ENCODE results near the gene PGS1. TPM values are rescaled to one million over a fixed set of nuclear protein-coding genes. Genes with fewer than 3 reads are reported as not detected.

Gene PGS1
- total and polyA plus RNA-seq, 2 donors (not counting 1 experiment from before 2014, with no cell fraction given) = 22.4 to 34.5 TPM

DNA sequence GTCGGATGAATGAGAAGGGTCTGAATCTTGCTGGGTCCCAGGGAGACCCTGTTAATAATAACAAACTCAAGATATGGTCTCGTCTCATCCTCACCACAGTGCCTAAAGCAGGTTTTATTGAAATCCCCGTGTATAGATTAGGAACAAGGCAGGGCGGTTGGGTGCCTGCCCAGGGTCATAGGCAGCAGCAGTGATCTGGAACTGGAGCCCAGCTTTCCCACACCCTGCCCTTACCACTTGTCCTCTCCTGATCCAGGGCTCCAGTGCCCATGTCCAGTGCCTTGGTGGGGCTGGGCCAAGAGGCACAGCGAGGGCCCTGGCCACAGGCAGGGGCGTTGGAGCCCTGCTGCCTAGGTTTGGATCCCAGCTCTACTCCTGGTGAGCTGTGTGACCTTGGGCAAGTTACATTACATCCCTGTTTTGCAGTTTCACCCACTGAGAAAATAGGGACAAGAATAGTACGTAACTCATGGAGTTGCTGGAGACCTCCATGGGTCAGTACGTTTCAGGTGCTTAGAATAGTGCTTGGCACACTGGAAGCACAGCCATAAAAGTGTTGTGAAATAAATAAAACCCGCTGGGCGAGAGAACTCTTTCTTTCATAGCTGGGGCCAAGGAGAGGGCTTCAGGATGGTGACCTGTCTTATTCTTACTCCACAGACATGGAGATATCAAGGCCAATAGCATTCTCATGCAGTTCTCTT, 32.5 kb upstream of the PGS1 start:
- Histone ChIP-seq H3K36me3 (ENCODE audit: control insufficient read depth, insufficient read depth, low read length) (no peaks in the 10 kb centered on the region), H3K9me3 (ENCODE audit: control insufficient read depth, insufficient read depth, low read depth, low read length) (no peaks in the 10 kb centered on the region), H3K4me2 (ENCODE audit: extremely low read depth, insufficient read depth, low read length) (no peak overlapping the region), H3K4me3 (replicated peaks in 1 of 4; ENCODE audit: control extremely low read depth in 1 of 4, insufficient read depth in 1 of 4, low read depth in 3 of 4, low read length in 4 of 4) (no peak overlapping the region), H2AFZ (ENCODE audit: low read length) (no peak overlapping the region), H3K27me3 (ENCODE audit: control insufficient read depth, insufficient read depth, low read length) (no peaks in the 10 kb centered on the region), H4K20me1 (ENCODE audit: control insufficient read depth, extremely low read depth, insufficient read depth, low read length) (no peaks in the 10 kb centered on the region), H3K27ac (ENCODE audit: insufficient read depth, low read length) (no peak overlapping the region), H3K79me2 (ENCODE audit: control insufficient read depth, insufficient read depth, low read length) (no peaks in the 10 kb centered on the region), H3K9ac (ENCODE audit: insufficient read depth, low read length) (no peak overlapping the region), H3K4me1 (ENCODE audit: control insufficient read depth, extremely low read depth, insufficient read depth, low read length) (peaks cover 32% of the 10 kb centered on the region)
- no peak for TF ChIP-seq EZH2 (IDR thresholded peaks at IDR 0.05; ENCODE audit: low read length, missing control alignments)
- TF ChIP-seq CTCF (conservative IDR thresholded peaks at IDR 0.05 in 1 of 2, IDR thresholded peaks at IDR 0.05 in 1 of 2; ENCODE audit: low read depth in 1 of 2, low read length in 2 of 2) = no peak
- DNase-seq (ENCODE audit: low read depth in 2 of 2) = no peak

GRCh38 chr17:78346605-78347250, 31.7 kb upstream of the PGS1 start:
- Histone ChIP-seq H3K9ac (ENCODE audit: insufficient read depth, low read length) (no peak overlapping the region), H3K4me2 (ENCODE audit: extremely low read depth, insufficient read depth, low read length) (no peak overlapping the region), H3K36me3 (ENCODE audit: control insufficient read depth, insufficient read depth, low read length) (no peaks in the 10 kb centered on the region), H4K20me1 (ENCODE audit: control insufficient read depth, extremely low read depth, insufficient read depth, low read length) (no peaks in the 10 kb centered on the region), H3K9me3 (ENCODE audit: control insufficient read depth, insufficient read depth, low read depth, low read length) (no peaks in the 10 kb centered on the region), H3K27ac (ENCODE audit: insufficient read depth, low read length) (no peak overlapping the region), H3K4me1 (ENCODE audit: control insufficient read depth, extremely low read depth, insufficient read depth, low read length) (peaks cover 32% of the 10 kb centered on the region), H3K4me3 (replicated peaks in 1 of 4; ENCODE audit: control extremely low read depth in 1 of 4, insufficient read depth in 1 of 4, low read depth in 3 of 4, low read length in 4 of 4) (no peak overlapping the region), H3K27me3 (ENCODE audit: control insufficient read depth, insufficient read depth, low read length) (no peaks in the 10 kb centered on the region), H2AFZ (ENCODE audit: low read length) (no peak overlapping the region), H3K79me2 (ENCODE audit: control insufficient read depth, insufficient read depth, low read length) (no peaks in the 10 kb centered on the region)
- DNase-seq (ENCODE audit: low read depth in 2 of 2) = no peak
- TF ChIP-seq CTCF (conservative IDR thresholded peaks at IDR 0.05 in 1 of 2, IDR thresholded peaks at IDR 0.05 in 1 of 2; ENCODE audit: low read depth in 1 of 2, low read length in 2 of 2) (no peak), EZH2 (IDR thresholded peaks at IDR 0.05; ENCODE audit: low read length, missing control alignments) (no peak)

DNA sequence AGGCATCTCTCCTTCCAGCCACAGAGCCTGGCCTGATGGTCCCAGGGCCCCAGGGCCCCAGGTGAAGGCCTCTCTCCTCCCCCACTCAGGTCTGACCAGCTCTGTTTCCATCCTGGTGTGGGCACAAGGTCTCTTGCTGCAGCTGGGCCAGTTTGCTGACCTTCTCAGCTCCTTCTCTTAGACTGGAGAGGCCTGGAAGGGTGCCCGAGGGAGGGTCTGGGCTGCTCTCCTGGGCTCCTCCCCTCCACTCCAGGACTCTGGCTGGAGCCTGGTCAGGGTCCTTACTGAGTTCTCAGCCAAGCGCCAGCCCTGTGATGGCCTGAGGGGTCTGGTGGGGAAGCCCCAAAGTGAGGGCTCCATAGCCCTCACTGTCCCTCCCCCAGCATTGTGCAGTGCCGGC, 31.0 kb upstream of the PGS1 start:
- no peak for DNase-seq (ENCODE audit: low read depth in 2 of 2)
- Histone ChIP-seq H3K36me3 (ENCODE audit: control insufficient read depth, insufficient read depth, low read length) (no peaks in the 10 kb centered on the region), H3K27me3 (ENCODE audit: control insufficient read depth, insufficient read depth, low read length) (no peaks in the 10 kb centered on the region), H3K79me2 (ENCODE audit: control insufficient read depth, insufficient read depth, low read length) (no peaks in the 10 kb centered on the region), H3K4me2 (ENCODE audit: extremely low read depth, insufficient read depth, low read length) (no peak overlapping the region), H3K4me3 (replicated peaks in 1 of 4; ENCODE audit: control extremely low read depth in 1 of 4, insufficient read depth in 1 of 4, low read depth in 3 of 4, low read length in 4 of 4) (no peak overlapping the region), H3K9me3 (ENCODE audit: control insufficient read depth, insufficient read depth, low read depth, low read length) (no peaks in the 10 kb centered on the region), H3K27ac (ENCODE audit: insufficient read depth, low read length) (no peak overlapping the region), H3K9ac (ENCODE audit: insufficient read depth, low read length) (no peak overlapping the region), H3K4me1 (ENCODE audit: control insufficient read depth, extremely low read depth, insufficient read depth, low read length) (peaks cover 36% of the 10 kb centered on the region), H2AFZ (ENCODE audit: low read length) (no peak overlapping the region), H4K20me1 (ENCODE audit: control insufficient read depth, extremely low read depth, insufficient read depth, low read length) (no peaks in the 10 kb centered on the region)
- TF ChIP-seq CTCF (conservative IDR thresholded peaks at IDR 0.05 in 1 of 2, IDR thresholded peaks at IDR 0.05 in 1 of 2; ENCODE audit: low read depth in 1 of 2, low read length in 2 of 2) = no peak
- no peak for TF ChIP-seq EZH2 (IDR thresholded peaks at IDR 0.05; ENCODE audit: low read length, missing control alignments)
